SK-N-SH treated with all-trans-retinoic acid at 6 μM for 48 hours (cell line): Measurements from ENCODE around the gene KRABD2.

Experiments used
- ATAC-seq: fragments of 200-7000 bp; cut with Tn5 transposase; 3 replicates; pipeline ENCODE4 v1.9.1; 2020; ENCODE audit warnings: mild to moderate bottlenecking, moderate library complexity
- ARNTL ChIP-seq: fragments of 450-650 bp; formaldehyde crosslinking; IDR thresholded peaks from 2 replicates; pipeline ENCODE4 v1.5.0; 2020; ENCODE audit warnings: low read depth, mild to moderate bottlenecking, moderate library complexity, borderline replicate concordance
- BACH2 ChIP-seq: fragments of 250-450 bp; sonication (Bioruptor Pico); IDR thresholded peaks from 2 replicates; pipeline ENCODE4 v1.9.0; 2021; ENCODE audit warnings: mild to moderate bottlenecking, borderline replicate concordance
- ESRRG ChIP-seq: fragments of 250-450 bp; sonication (Bioruptor Pico); IDR thresholded peaks from 2 replicates; pipeline ENCODE4 v1.6.1; 2021; ENCODE audit warnings: mild to moderate bottlenecking
- GLIS3 ChIP-seq: fragments of 250-450 bp; sonication (Bioruptor Pico); IDR thresholded peaks from 2 replicates; pipeline ENCODE4 v1.5.0; 2020; ENCODE audit warnings: mild to moderate bottlenecking, moderate library complexity
- ISL1 ChIP-seq: fragments of 250-450 bp; sonication (Bioruptor Pico); IDR thresholded peaks from 2 replicates; pipeline ENCODE4 v2.1.2; 2022; ENCODE audit warnings: mild to moderate bottlenecking, moderate library complexity
- OSR1 ChIP-seq: fragments of 250-450 bp; sonication (Bioruptor Pico); IDR thresholded peaks from 2 replicates; pipeline ENCODE4 v1.8.0; 2022; ENCODE audit warnings: moderate library complexity, mild to moderate bottlenecking, inconsistent platforms
- PPARA ChIP-seq: fragments of 250-450 bp; sonication (Bioruptor Pico); IDR thresholded peaks from 2 replicates; pipeline ENCODE4 v1.5.0; 2020; ENCODE audit warnings: mild to moderate bottlenecking, borderline replicate concordance
- RARB ChIP-seq: fragments of 250-450 bp; sonication (Bioruptor Pico); IDR thresholded peaks from 2 replicates; pipeline ENCODE4 v1.8.0; 2021; ENCODE audit warnings: mild to moderate bottlenecking, moderate library complexity
- SNAI2 ChIP-seq: fragments of 250-450 bp; sonication (Bioruptor Pico); IDR thresholded peaks from 2 replicates; pipeline ENCODE4 v1.5.0; 2020; ENCODE audit warnings: mild to moderate bottlenecking, moderate library complexity
- TCF4 ChIP-seq: fragments of 250-450 bp; sonication (Bioruptor Pico); IDR thresholded peaks from 2 replicates; pipeline ENCODE4 v1.8.0; 2021; ENCODE audit warnings: mild to moderate bottlenecking, moderate library complexity, borderline replicate concordance
- TOX ChIP-seq: fragments of 250-450 bp; sonication (Bioruptor Pico); IDR thresholded peaks from 2 replicates; pipeline ENCODE4 v1.8.0; 2021; ENCODE audit warnings: mild to moderate bottlenecking, moderate library complexity, borderline replicate concordance
- ZC3H10 ChIP-seq: fragments of 250-450 bp; sonication (Bioruptor Pico); IDR thresholded peaks from 2 replicates; pipeline ENCODE4 v1.5.1; 2021; ENCODE audit warnings: mild to moderate bottlenecking, moderate library complexity
- ZFP3 ChIP-seq: fragments of 250-450 bp; sonication (Bioruptor Pico); IDR thresholded peaks from 2 replicates; pipeline ENCODE4 v1.5.0; 2020; ENCODE audit warnings: mild to moderate bottlenecking, moderate library complexity
- ZFP30 ChIP-seq: fragments of 450-650 bp; formaldehyde crosslinking; IDR thresholded peaks from 2 replicates; pipeline ENCODE4 v1.5.0; 2022; ENCODE audit warnings: mild to moderate bottlenecking, moderate library complexity
- ZNF565 ChIP-seq: fragments of 450-650 bp; formaldehyde crosslinking; conservative IDR thresholded peaks from 2 replicates; pipeline ENCODE4 v1.5.0; 2020; ENCODE audit warnings: low read depth, mild to moderate bottlenecking, moderate library complexity
- ZNF70 ChIP-seq: fragments of 450-650 bp; formaldehyde crosslinking; IDR thresholded peaks from 2 replicates; pipeline ENCODE4 v1.5.0; 2020; ENCODE audit warnings: mild to moderate bottlenecking, moderate library complexity
- TF ChIP-seq, protein P1 (sequence below): fragments of 250-450 bp; sonication (Bioruptor Pico); IDR thresholded peaks from 2 replicates; pipeline ENCODE4 v1.5.0; 2020; ENCODE audit warnings: mild to moderate bottlenecking, moderate library complexity
- TF ChIP-seq, protein P2 (sequence below): fragments of 250-450 bp; sonication (Bioruptor Pico); IDR thresholded peaks from 2 replicates; pipeline ENCODE4 v1.5.1; 2020; ENCODE audit warnings: low read depth, mild to moderate bottlenecking, moderate library complexity
- TF ChIP-seq, protein P3 (sequence below): fragments of 250-450 bp; sonication (Bioruptor Pico); IDR thresholded peaks from 2 replicates; pipeline ENCODE4 v1.5.1; 2021; ENCODE audit warnings: mild to moderate bottlenecking, moderate library complexity
- TF ChIP-seq, protein P4 (sequence below): fragments of 250-450 bp; sonication (Bioruptor Pico); IDR thresholded peaks from 2 replicates; pipeline ENCODE4 v1.8.0; 2020; ENCODE audit warnings: mild to moderate bottlenecking, moderate library complexity, borderline replicate concordance
- TF ChIP-seq, protein P5 (sequence below): fragments of 250-450 bp; sonication (Bioruptor Pico); IDR thresholded peaks from 2 replicates; pipeline ENCODE4 v1.8.0; 2021; ENCODE audit warnings: low read depth, mild to moderate bottlenecking, moderate library complexity, borderline replicate concordance

KRABD2 gene

DNA sequence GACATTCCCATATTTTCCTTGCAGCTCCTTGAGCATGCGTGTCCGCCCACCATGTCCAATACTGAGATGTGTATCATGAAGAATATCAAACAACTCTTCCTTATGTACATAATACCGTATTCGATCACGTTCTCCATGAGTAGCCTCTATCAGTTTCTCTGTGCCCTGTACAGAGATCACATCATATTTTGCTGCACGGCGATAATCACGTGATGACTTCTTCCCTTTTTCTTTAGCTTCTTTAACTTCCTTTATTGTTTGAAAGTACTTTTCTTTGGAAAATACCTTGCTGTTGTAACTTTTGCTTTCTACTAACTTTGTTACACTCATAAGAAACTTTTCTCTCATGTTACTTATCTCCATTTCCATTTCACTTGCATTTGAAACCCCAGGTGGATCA, 6.6 kb downstream of the KRABD2 start (continued):
- TF ChIP-seq, protein P1, sequence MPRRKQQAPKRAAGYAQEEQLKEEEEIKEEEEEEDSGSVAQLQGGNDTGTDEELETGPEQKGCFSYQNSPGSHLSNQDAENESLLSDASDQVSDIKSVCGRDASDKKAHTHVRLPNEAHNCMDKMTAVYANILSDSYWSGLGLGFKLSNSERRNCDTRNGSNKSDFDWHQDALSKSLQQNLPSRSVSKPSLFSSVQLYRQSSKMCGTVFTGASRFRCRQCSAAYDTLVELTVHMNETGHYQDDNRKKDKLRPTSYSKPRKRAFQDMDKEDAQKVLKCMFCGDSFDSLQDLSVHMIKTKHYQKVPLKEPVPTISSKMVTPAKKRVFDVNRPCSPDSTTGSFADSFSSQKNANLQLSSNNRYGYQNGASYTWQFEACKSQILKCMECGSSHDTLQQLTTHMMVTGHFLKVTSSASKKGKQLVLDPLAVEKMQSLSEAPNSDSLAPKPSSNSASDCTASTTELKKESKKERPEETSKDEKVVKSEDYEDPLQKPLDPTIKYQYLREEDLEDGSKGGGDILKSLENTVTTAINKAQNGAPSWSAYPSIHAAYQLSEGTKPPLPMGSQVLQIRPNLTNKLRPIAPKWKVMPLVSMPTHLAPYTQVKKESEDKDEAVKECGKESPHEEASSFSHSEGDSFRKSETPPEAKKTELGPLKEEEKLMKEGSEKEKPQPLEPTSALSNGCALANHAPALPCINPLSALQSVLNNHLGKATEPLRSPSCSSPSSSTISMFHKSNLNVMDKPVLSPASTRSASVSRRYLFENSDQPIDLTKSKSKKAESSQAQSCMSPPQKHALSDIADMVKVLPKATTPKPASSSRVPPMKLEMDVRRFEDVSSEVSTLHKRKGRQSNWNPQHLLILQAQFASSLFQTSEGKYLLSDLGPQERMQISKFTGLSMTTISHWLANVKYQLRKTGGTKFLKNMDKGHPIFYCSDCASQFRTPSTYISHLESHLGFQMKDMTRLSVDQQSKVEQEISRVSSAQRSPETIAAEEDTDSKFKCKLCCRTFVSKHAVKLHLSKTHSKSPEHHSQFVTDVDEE (CRISPR knock-in tag): no peak
- TF ChIP-seq ISL1 (CRISPR knock-in tag): no peak
- TF ChIP-seq ZFP30 (CRISPR knock-in tag): no peak
- TF ChIP-seq, all 23 proteins: peak for 0

DNA sequence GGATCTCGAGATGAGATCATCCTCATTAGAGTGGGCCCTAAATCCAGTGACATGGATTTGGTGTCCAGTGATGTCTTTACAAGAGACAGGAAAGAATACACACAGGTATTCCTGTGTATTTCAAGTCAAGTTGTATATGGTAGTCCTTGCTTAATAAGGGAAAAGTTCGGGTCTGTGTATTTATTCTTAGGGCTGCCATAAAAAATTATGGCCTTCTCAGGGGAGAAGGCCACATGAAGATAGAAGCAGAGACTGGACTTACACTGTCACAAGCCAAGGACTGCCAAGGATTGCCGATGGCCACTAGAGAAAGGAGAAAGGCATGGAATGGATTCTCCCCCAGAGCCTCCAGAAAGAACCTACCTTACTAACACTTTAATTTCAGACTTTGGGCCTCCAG, 8.3 kb downstream of the KRABD2 start:
- no peak for ATAC-seq
- TF ChIP-seq, protein P2, sequence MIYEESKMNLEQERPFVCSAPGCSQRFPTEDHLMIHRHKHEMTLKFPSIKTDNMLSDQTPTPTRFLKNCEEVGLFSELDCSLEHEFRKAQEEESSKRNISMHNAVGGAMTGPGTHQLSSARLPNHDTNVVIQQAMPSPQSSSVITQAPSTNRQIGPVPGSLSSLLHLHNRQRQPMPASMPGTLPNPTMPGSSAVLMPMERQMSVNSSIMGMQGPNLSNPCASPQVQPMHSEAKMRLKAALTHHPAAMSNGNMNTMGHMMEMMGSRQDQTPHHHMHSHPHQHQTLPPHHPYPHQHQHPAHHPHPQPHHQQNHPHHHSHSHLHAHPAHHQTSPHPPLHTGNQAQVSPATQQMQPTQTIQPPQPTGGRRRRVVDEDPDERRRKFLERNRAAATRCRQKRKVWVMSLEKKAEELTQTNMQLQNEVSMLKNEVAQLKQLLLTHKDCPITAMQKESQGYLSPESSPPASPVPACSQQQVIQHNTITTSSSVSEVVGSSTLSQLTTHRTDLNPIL: no peak
- TF ChIP-seq, protein P1 (CRISPR knock-in tag): no peak
- TF ChIP-seq, protein P3, sequence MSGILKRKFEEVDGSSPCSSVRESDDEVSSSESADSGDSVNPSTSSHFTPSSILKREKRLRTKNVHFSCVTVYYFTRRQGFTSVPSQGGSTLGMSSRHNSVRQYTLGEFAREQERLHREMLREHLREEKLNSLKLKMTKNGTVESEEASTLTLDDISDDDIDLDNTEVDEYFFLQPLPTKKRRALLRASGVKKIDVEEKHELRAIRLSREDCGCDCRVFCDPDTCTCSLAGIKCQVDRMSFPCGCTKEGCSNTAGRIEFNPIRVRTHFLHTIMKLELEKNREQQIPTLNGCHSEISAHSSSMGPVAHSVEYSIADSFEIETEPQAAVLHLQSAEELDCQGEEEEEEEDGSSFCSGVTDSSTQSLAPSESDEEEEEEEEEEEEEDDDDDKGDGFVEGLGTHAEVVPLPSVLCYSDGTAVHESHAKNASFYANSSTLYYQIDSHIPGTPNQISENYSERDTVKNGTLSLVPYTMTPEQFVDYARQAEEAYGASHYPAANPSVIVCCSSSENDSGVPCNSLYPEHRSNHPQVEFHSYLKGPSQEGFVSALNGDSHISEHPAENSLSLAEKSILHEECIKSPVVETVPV (CRISPR knock-in tag): no peak
- TF ChIP-seq ZNF565 (CRISPR knock-in tag) (no peak), ZFP3 (CRISPR knock-in tag) (no peak), OSR1 (CRISPR knock-in tag) (no peak), ISL1 (CRISPR knock-in tag) (no peak), TCF4 (CRISPR knock-in tag) (no peak), ESRRG (no peak), ARNTL (CRISPR knock-in tag) (no peak)
- TF ChIP-seq, protein P4, sequence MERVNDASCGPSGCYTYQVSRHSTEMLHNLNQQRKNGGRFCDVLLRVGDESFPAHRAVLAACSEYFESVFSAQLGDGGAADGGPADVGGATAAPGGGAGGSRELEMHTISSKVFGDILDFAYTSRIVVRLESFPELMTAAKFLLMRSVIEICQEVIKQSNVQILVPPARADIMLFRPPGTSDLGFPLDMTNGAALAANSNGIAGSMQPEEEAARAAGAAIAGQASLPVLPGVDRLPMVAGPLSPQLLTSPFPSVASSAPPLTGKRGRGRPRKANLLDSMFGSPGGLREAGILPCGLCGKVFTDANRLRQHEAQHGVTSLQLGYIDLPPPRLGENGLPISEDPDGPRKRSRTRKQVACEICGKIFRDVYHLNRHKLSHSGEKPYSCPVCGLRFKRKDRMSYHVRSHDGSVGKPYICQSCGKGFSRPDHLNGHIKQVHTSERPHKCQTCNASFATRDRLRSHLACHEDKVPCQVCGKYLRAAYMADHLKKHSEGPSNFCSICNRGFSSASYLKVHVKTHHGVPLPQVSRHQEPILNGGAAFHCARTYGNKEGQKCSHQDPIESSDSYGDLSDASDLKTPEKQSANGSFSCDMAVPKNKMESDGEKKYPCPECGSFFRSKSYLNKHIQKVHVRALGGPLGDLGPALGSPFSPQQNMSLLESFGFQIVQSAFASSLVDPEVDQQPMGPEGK (CRISPR knock-in tag): no peak

DNA sequence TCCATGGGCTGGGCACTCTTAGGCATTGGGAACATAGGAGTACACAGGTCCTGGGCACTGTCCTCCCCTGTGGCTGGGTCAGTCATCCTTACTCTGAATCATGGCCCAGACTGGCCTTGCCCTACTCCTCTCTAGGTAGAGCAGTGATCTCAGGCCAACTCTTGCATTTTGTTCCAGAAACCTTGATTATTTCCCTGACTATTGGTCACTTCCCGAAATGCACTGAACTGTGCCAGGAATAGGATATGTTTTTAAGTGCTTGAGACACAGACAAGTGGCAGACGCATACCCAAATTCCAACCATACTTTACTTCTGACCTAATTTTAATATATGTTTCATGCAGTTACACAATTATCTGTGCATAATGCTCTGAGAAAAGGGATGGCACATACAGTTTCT, 10.3 kb downstream of the KRABD2 start:
- ATAC-seq: peak; percentile 94
- TF ChIP-seq PPARA (no peak), ZNF70 (CRISPR knock-in tag) (no peak), OSR1 (CRISPR knock-in tag) (no peak), ARNTL (CRISPR knock-in tag) (no peak), ESRRG (no peak), SNAI2 (CRISPR knock-in tag) (no peak), ZC3H10 (CRISPR knock-in tag) (no peak), ZFP30 (CRISPR knock-in tag) (no peak), GLIS3 (CRISPR knock-in tag) (no peak), ISL1 (CRISPR knock-in tag) (peak; percentile 89), BACH2 (CRISPR knock-in tag) (no peak), TOX (CRISPR knock-in tag) (no peak), RARB (CRISPR knock-in tag) (no peak), ZFP3 (CRISPR knock-in tag) (0 out of 2 replicates have a peak, but pooled peaks have one; percentile 48)
- TF ChIP-seq, protein P5, sequence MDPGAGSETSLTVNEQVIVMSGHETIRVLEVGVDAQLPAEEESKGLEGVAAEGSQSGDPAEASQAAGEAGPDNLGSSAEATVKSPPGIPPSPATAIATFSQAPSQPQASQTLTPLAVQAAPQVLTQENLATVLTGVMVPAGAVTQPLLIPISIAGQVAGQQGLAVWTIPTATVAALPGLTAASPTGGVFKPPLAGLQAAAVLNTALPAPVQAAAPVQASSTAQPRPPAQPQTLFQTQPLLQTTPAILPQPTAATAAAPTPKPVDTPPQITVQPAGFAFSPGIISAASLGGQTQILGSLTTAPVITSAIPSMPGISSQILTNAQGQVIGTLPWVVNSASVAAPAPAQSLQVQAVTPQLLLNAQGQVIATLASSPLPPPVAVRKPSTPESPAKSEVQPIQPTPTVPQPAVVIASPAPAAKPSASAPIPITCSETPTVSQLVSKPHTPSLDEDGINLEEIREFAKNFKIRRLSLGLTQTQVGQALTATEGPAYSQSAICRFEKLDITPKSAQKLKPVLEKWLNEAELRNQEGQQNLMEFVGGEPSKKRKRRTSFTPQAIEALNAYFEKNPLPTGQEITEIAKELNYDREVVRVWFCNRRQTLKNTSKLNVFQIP (CRISPR knock-in tag): no peak
- TF ChIP-seq, protein P2: peak; percentile 45; the same call in 1 of the 2 replicates
- TF ChIP-seq, protein P1 (CRISPR knock-in tag): no peak
